H1 (cell line): ENCODE data around the gene H2BW2. TPM values are rescaled to one million over a fixed set of nuclear protein-coding genes. Genes with fewer than 3 reads are reported as not detected.

Source experiments
- ATF3 ChIP-seq: IDR thresholded peaks from 2 replicates; pipeline ENCODE4 v1.6.1; 2011; ENCODE audit warnings: low read depth, mild to moderate bottlenecking, low read length; ENCODE audit not compliant: insufficient read depth
- CBX8 ChIP-seq: fragments of 300-800, 300-1000 bp; sonication (generic); IDR thresholded peaks from 2 replicates; pipeline ENCODE4 v1.7.1; 2016; ENCODE audit warnings: low read depth, low read length, borderline replicate concordance
- CHD2 ChIP-seq: IDR thresholded peaks from 2 replicates; pipeline ENCODE4 v1.6.1; 2012; ENCODE audit warnings: low read length, improper control_type of control experiment
- EZH2 ChIP-seq: fragments of 200-600 bp; sonication (generic); IDR thresholded peaks from 2 replicates; pipeline ENCODE4 v1.7.1; 2012; ENCODE audit warnings: low read depth, mild to moderate bottlenecking, moderate library complexity, low read length, inconsistent platforms; ENCODE audit not compliant: severe bottlenecking
- JUND ChIP-seq: IDR thresholded peaks from 2 replicates; pipeline ENCODE4 v1.6.1; 2011; ENCODE audit warnings: mild to moderate bottlenecking, improper control_type of control experiment, low read length
- KDM1A ChIP-seq: fragments of 200-600, 300-600 bp; sonication (generic); IDR thresholded peaks from 2 replicates; pipeline ENCODE4 v1.7.1; 2016; ENCODE audit warnings: mild to moderate bottlenecking, low read length, borderline replicate concordance
- RBBP5 ChIP-seq: IDR thresholded peaks from 2 replicates; pipeline ENCODE4 v1.7.1; 2012; ENCODE audit warnings: low read depth, mild to moderate bottlenecking, inconsistent platforms, low read length, moderate library complexity, borderline replicate concordance
- SP2 ChIP-seq: IDR thresholded peaks from 2 replicates; pipeline ENCODE4 v1.6.1; 2012; ENCODE audit warnings: mild to moderate bottlenecking, low read length, inconsistent platforms
- polyA plus RNA-seq, 7 experiments: library from polyadenylated mRNA; depleted of rRNA in 3 of 7; stranded (reverse) in 5 of 7; unstranded in 2 of 7; fragments of >200 nt in 5 of 7; fragments of 200-250 nt in 2 of 7; gene quantifications; 1 replicate in 5 of 7; 2 replicates in 1 of 7; 4 replicates in 1 of 7; pipeline versions ENCODE4 v1.2.1 to v1.2.3, GENCODE V29; 2011 to 2013; ENCODE audit warnings: missing spikeins in 2 of 7, mixed read lengths in 2 of 7
- total RNA-seq: library from RNA; stranded (reverse); fragmentation: NEBNext Ultra II Directional; extraction: Animal tissue kit (Norgen Biotek cat#: 25700); gene quantifications from 2 replicates; pipeline ENCODE4 v1.2.1, GENCODE V29; 2021

Gene H2BW2
- total and polyA plus RNA-seq, 2 of the 8 experiments (the other 6 are each of a cell fraction or from before 2014, with no cell fraction given) = 0.03 TPM; not detected in 1

GRCh38 chrX:104084534-104085277 is 45.0 kb downstream of the H2BW2 start (continued):
- TF ChIP-seq CBX8 (no peak), ATF3 (no peak), KDM1A (no peak), JUND (no peak), EZH2 (no peak), SP2 (no peak), RBBP5 (no peak), CHD2 (no peak)
